Esophagus squamous epithelium (tissue), 5 donors: ENCODE measurements around the gene KCNMA1. TPM values are rescaled to one million over a fixed set of nuclear protein-coding genes. Genes with fewer than 3 reads are reported as not detected.

Experiments
- DNase-seq: peaks from one replicate; lab custom pipeline; 2025; lab: John Stamatoyannopoulos, UW
- H3K27ac ChIP-seq, 4 donors: fragments of 200-600 bp; sonication (generic); one replicate each; pipeline ENCODE4 v1.5.1; 2016 to 2019; ENCODE audit warnings: mild to moderate bottlenecking in 1 of 4
- H3K27me3 ChIP-seq, 4 donors: fragments of 200-600 bp; sonication (generic); 1 replicate in 3 of 4; 2 replicates in 1 of 4; pipeline versions ENCODE4 v1.5.1 to v1.6.0; 2017 to 2021; ENCODE audit warnings: antibody characterized with exemption in 1 of 4
- H3K36me3 ChIP-seq, 3 donors: fragments of 200-600 bp; sonication (generic); one replicate each; pipeline ENCODE4 v1.5.1; 2016 to 2019
- H3K4me1 ChIP-seq, 3 donors: fragments of 200-600 bp; sonication (generic); one replicate each; pipeline ENCODE4 v1.5.1; 2017 to 2019
- H3K4me3 ChIP-seq, 4 donors: fragments of 200-600 bp; sonication (generic); 1 replicate in 3 of 4; 2 replicates in 1 of 4; pipeline ENCODE4 v1.5.1; 2016 to 2019; ENCODE audit warnings: mild to moderate bottlenecking in 2 of 4, moderate library complexity in 1 of 4
- H3K9me3 ChIP-seq, 3 donors: fragments of 200-600 bp; sonication (generic); one replicate each; pipeline ENCODE4 v1.5.1; 2016 to 2019
- CTCF ChIP-seq, 6 experiments: fragments of 450-650 bp in 4 of 6; fragments of 200-600 bp in 2 of 6; sonication (generic) in 2 of 6; IDR thresholded peaks; one replicate each; pipeline ENCODE4 v1.5.1; 2016 to 2019; ENCODE audit warnings: antibody characterized with exemption in 6 of 6, mild to moderate bottlenecking in 4 of 6, moderate library complexity in 4 of 6
- POLR2A ChIP-seq, 4 donors: fragments of 450-650 bp; IDR thresholded peaks; one replicate each; pipeline ENCODE4 v1.6.1; 2017; ENCODE audit warnings: antibody characterized with exemption in 4 of 4, mild to moderate bottlenecking in 4 of 4, moderate library complexity in 3 of 4
- WGBS, 2 donors: methylation state at CpG; one replicate each; pipeline ENCODE4 v1.1.5; 2018; 5-methylcytosine and 5-hydroxymethylcytosine counted together
- intact Hi-C: fragments of 100-400 bp; cut with DNase I; formaldehyde crosslinking; loops from one replicate; pipeline ENCODE4 v1.15.0; 2022
- total RNA-seq, 4 donors: library from RNA; depleted of rRNA; stranded (reverse); fragments of >200 nt; gene quantifications; one replicate each; pipeline ENCODE4 v1.1.0, GENCODE V29; 2016
- donor health status: DM: yes; HTN: yes; CAD: no.

KCNMA1 gene
- total RNA-seq, 4 donors from 2014 or later, result 7.5 to 74.2 (median 18.0) TPM

GRCh38 chr10:77430530-77430929 is 207.1 kb downstream of the KCNMA1 start:
- Histone ChIP-seq H3K9me3 (no peaks in the 10 kb centered on the region), H3K27me3 (peaks cover 0 to 15% (median 0%) of the 10 kb centered on the region in 4 donors), H3K4me1 (peaks cover 0 to 2% (median 0%) of the 10 kb centered on the region in 3 donors), H3K27ac (no peak overlapping the region), H3K4me3 (no peak overlapping the region), H3K36me3 (no peaks in the 10 kb centered on the region)
- no peak for DNase-seq
- TF ChIP-seq POLR2A (IDR thresholded peaks at IDR 0.05) (no peak), CTCF (IDR thresholded peaks at IDR 0.05) (no peak)
- intact Hi-C loops, result no loop called here
- WGBS, 2 donors, result 86 to 99% methylated on average over 5 of the region's 5 CpGs

- Histone ChIP-seq H3K27me3 (peaks cover 0 to 15% (median 0%) of the 10 kb centered on the region in 4 donors), H3K4me3 (no peak overlapping the region), H3K36me3 (no peaks in the 10 kb centered on the region), H3K27ac (no peak overlapping the region), H3K9me3 (no peaks in the 10 kb centered on the region), H3K4me1 (peaks cover 0 to 4% (median 0%) of the 10 kb centered on the region in 3 donors)
- intact Hi-C loops, result no loop called here
- TF ChIP-seq POLR2A (IDR thresholded peaks at IDR 0.05), result no peak
- peak in 4 of 6 experiments; percentile 41 to 57 (median 46) for TF ChIP-seq CTCF (IDR thresholded peaks at IDR 0.05)
- 63 to 76% methylated on average over 3 of the region's 3 CpGs for WGBS, 2 donors
- DNase-seq, result no peak
Measured at GRCh38 chr10:77428691-77429395, 208.8 kb downstream of the KCNMA1 start.

- H3K4me1 ChIP-seq, result peaks cover 0 to 7% (median 0%) of the 10 kb centered on the region in 3 donors
- peaks cover 0 to 32% (median 0%) of the 10 kb centered on the region in 4 donors for H3K27me3 ChIP-seq
- intact Hi-C loops, result no loop called here
- no peaks in the 10 kb centered on the region for H3K9me3 ChIP-seq
- no peak for DNase-seq
- no peak overlapping the region for H3K27ac ChIP-seq
- H3K36me3 ChIP-seq, result no peaks in the 10 kb centered on the region
- TF ChIP-seq CTCF (IDR thresholded peaks at IDR 0.05) (no peak), POLR2A (IDR thresholded peaks at IDR 0.05) (no peak)
- no peak overlapping the region for H3K4me3 ChIP-seq
Measured at GRCh38 chr10:77424257-77424656, 213.4 kb downstream of the KCNMA1 start.

- Histone ChIP-seq H3K9me3 (no peaks in the 10 kb centered on the region), H3K27me3 (peaks cover 0 to 37% (median 0%) of the 10 kb centered on the region in 4 donors), H3K4me1 (peaks cover 0 to 23% (median 2%) of the 10 kb centered on the region in 3 donors), H3K36me3 (no peaks in the 10 kb centered on the region), H3K27ac (peak overlapping the region in 2 of 4 donors; percentile 12 to 15), H3K4me3 (no peak overlapping the region)
- DNase-seq, result no peak
- intact Hi-C loops, result no loop called here
- TF ChIP-seq CTCF (IDR thresholded peaks at IDR 0.05) (no peak), POLR2A (IDR thresholded peaks at IDR 0.05) (no peak)
- 64 to 81% methylated on average over 5 of the region's 5 CpGs for WGBS, 2 donors
Measured at GRCh38 chr10:77422491-77423338, 214.9 kb downstream of the KCNMA1 start.

- Histone ChIP-seq H3K27me3 (peaks cover 0 to 34% (median 0%) of the 10 kb centered on the region in 4 donors), H3K9me3 (no peaks in the 10 kb centered on the region), H3K27ac (no peak overlapping the region), H3K4me1 (peaks cover 2 to 34% (median 13%) of the 10 kb centered on the region in 3 donors), H3K36me3 (no peaks in the 10 kb centered on the region), H3K4me3 (no peak overlapping the region)
- 73 to 87% methylated on average over 4 of the region's 4 CpGs for WGBS, 2 donors
- TF ChIP-seq POLR2A (IDR thresholded peaks at IDR 0.05), result no peak
- TF ChIP-seq CTCF (IDR thresholded peaks at IDR 0.05), result no peak
- intact Hi-C loops, result no loop called here
- DNase-seq, result no peak
Measured at GRCh38 chr10:77421591-77421990, 216.0 kb downstream of the KCNMA1 start.
